Activated CD4-positive, alpha-beta T cell treated with anti-CD3 and anti-CD28 coated beads, Interleukin-2, amount 50 U/mL, for 4 hours (primary cell): ENCODE measurements around the gene RASSF7.
A peak's percentile ranks its signal among the peaks of the same experiment; 100 is the strongest.

Experiments
- DNase-seq, 2 experiments: peaks; one replicate each; pipeline ENCODE4 v3.0.0-alpha.2; 2020

Gene RASSF7

DNA sequence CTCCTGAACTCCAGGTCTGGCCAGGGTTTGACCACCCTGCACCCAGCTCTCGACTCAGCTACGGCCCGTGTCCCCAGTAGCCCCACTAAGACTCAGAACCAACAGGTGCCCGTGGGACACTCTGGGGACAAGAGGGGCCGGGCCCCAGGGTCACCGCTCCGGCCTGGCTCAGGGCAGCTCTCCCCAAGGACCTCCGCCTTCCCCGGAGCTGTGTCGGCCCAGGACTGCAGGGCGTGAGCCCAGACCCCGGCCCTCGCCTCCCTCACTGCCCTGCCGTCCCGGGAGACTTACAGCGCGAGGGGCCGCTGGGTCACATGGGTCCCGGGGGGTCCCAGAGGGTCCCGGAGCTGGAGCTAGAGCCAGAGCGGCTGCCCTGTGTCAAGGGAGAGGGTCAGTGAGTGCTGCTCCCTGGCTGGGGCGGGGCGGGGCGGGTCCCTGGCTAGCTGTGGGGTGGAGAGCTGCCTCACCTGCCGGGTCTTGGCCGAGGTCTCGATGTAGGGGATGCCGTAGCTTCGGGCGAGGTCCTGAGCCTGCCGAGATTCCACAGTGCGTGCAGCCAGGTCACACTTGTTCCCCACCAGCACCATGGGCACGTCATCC is 27.7 kb upstream of the RASSF7 start:
- no peak for DNase-seq

DNA sequence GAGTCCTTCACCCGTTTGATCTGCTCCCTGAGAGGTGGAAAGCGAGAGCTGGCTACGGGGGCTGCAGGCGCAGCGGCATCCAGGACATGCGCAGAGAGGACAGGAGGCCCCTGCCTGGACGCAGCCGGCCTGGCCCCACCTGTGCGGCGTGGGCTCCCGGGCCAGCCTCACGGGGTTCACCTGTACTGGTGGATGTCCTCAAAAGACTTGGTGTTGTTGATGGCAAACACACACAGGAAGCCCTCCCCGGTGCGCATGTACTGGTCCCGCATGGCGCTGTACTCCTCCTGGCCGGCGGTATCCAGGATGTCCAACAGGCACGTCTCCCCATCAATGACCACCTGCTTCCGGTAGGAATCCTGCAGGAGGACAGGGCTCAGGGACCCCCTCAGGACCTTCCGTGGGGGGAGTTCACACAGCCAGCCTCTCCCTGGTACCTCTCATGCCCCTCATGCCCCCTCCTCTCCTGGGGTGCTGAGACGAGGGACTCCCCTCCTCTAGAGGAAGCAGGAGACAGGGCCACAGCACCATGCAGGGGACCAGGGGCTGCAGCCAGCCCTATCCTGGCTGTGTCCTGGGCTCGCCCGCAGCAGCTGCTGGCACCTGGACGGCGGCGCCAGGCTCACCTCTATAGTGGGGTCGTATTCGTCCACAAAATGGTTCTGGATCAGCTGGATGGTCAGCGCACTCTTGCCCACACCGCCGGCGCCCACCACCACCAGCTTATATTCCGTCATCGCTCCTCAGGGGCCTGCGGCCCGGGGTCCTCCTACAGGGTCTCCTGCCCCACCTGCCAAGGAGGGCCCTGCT is 27.0 kb upstream of the RASSF7 start:
- DNase-seq: no peak

- DNase-seq: peak in 1 of 2 experiments; percentile 25
Measured at GRCh38 chr11:534396-535209, 26.2 kb upstream of the RASSF7 start.

- no peak for DNase-seq
Measured at GRCh38 chr11:535210-535518, 25.6 kb upstream of the RASSF7 start.

GRCh38 chr11:535519-536454 is 25.0 kb upstream of the RASSF7 start, which contains the start of gene HRAS:
HRAS (minus strand) TSS chr11:535576.
- DNase-seq: peak; percentile 91 to 92

- peak; percentile 82 to 86 for DNase-seq
Measured at GRCh38 chr11:536841-537621, 23.7 kb upstream of the RASSF7 start, which contains the start of gene LRRC56. LRRC56 (plus strand) TSS chr11:537527; CDS start chr11:540685, 3,158 bp downstream.

GRCh38 chr11:537622-538430 is 22.9 kb upstream of the RASSF7 start:
- DNase-seq: no peak

DNA sequence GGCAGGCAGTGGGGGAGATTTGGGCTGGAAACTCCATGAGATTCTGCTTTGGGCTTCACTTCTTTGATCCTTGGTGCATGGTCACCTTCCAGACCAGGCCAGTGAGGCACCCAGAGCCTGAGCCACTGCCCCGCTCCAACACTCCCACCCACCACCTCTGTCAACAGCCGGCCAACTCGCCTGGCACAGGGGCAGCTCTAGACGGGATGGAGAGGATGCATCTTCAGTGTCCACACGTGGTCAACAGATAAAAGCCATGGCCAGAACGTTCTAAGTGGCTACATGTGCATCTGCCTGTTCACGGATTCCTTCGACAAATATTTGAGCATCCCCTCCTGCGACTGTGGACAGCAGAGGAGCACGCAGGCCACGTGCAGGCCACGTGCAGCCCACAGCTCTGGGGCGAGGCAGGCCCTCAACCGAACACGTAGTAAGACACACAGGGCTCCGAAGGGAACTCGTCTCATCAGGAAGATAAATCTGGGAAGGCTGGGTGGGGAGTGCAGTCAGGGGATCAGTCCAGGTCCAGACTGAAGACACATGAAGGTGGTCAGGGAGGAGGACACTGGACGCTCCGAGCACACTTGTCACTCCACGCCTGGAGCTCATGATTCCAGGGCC is 22.2 kb upstream of the RASSF7 start:
- no peak for DNase-seq

DNA sequence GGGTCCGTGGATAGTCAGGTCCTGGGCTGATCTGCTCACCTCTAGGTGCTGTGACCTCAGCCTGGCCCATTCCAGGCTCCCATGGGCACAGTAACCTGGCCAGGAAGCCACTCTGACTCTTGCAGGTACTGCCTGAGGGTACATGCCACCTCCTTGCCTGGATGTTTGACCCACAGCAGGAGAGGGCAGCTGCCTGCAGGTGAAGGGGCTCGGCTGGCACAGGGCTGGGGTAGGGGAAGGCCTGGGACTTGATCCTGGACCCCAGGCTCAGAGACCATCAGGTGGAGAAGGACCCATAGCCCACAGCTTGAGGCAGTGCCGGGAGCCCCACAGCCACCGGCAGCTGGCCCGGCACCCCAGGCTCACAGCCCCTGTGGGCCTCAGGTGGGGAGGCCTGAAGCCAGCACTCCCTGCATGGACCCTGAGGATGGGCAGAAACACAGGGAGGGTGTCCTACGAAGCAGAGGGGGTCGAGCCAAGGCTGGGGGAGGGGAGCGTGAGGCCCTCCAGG is 20.7 kb upstream of the RASSF7 start:
- DNase-seq: no peak

DNA sequence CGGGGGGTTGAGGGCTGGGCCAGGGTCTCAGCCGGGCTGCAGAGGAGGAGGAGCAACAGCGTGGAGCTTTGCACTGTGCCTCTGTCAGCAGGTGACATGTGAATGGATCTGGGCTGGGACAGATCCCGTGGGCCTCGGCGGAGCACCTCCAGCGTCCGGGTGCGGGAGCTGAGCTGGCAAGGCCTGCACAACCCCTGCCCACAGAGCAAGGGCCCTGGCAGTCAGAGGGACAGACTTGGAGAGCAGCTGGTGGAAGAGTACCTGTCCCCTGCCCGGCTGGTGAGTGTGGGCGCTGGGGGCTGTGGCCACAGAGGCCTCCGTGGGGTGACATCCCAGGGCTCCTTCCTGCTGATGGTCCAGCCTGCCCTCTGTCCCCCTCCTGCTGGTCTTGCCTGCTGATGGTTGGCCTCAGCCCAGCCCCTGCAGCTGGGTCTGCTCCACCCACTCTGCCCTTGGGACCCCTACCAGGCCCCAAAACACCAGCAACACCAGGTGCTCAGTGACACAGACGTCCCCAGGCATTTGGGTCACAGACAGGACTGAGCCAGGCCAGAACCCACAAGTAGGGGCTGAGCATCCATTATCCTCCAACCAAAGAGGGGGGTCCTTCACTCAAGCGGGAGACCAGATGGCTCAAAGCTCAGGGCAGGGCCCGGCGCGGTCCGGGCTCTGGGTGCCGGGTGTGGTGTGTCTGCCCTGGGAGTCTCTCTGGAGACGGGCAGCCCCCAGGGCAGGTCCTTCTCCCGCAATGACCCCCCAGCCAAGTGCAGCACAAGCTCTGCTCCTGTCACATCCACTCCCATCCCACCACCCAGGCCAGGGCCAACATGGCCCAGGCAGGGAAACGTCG is 20.0 kb upstream of the RASSF7 start:
- no peak for DNase-seq

DNA sequence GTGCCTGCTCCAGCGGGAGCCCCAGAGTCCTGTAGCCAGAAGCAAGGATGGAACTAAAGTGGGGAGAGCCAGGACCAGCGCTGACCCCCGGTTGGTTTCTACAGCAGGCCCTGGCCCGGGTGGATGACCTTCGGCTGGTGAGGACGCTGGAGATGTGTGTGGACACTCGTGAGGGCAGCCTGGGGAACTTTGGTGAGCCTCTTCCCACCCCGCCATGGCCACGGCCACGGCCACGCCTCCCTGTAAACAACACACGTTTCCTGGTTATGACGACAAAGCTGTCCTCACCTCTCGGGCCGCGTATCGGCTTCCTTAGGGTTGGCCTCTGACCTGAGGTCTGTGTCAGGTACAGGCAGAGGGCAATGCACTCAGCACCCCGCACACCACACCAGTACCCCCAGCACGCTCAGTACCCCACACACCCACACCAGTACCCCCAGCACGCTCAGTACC is 19.3 kb upstream of the RASSF7 start:
- DNase-seq: no peak

GRCh38 chr11:544817-545166 is 16.0 kb upstream of the RASSF7 start:
- no peak for DNase-seq

DNA sequence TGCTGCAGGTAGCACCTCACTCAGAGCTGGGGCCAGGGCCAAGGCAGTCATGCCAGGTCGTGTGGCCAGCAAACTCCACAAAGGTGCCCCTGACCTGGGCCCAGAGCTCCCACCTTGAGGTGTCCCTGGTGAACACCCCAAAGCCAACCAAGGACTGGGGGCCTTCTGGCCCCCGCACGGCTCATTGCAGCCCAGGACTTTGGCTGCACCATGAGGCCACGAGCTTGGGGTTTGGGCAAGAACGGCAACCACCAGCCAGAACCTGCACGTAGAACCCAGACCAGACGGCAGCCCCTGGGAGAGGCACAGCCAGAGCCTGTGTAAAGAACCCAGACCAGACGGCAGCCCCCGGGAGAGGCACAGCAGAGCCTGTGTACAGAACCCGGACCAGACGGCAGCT is 15.6 kb upstream of the RASSF7 start:
- no peak for DNase-seq

- no peak for DNase-seq
Measured at GRCh38 chr11:548700-549603, 11.8 kb upstream of the RASSF7 start.

- DNase-seq: no peak
Measured at GRCh38 chr11:550021-550745, 10.6 kb upstream of the RASSF7 start.

- no peak for DNase-seq
Measured at GRCh38 chr11:550746-551085, 10.1 kb upstream of the RASSF7 start.

DNA sequence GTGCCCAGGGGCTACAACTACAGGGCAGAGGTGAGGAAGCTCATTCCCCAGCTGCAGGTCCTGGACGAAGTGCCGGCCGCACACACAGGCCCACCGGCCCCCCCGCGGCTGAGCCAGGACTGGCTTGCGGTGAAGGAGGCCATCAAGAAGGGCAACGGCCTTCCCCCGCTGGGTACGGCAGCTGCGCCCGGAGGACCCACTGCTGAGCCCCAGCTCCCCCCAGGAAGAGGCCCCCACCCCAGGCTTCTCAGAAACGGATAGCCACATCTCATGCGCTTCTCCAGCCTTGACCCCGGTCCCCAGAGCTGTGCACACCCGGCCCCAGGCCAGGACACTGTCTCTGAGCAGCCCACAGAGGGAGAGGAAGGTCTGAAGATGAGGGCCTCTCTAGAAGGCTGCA is 9.6 kb upstream of the RASSF7 start:
- DNase-seq: no peak
